Amniotic stem cell (primary cell): ENCODE data around the gene HTN3.
"Not testable (repeated sequence)": the region's sequence is repeated elsewhere in the genome, so short reads cannot be mapped to it uniquely, and the experiment has no call there.

Experiments used
- DNase-seq: peaks from one replicate; lab custom pipeline; 2025; lab: John Stamatoyannopoulos, UW

The HTN3 gene

GRCh38 chr4:70028159-70028558 is at the start of gene HTN3:
Gene HTN3, plus strand, starts transcription at chr4:70028459. Its CDS starts 2,282 bp downstream, at chr4:70030741.
- DNase-seq, result not testable (repeated sequence)

- DNase-seq, result no peak
Measured at GRCh38 chr4:69984030-69984443, 44.2 kb upstream of the HTN3 start.

DNA sequence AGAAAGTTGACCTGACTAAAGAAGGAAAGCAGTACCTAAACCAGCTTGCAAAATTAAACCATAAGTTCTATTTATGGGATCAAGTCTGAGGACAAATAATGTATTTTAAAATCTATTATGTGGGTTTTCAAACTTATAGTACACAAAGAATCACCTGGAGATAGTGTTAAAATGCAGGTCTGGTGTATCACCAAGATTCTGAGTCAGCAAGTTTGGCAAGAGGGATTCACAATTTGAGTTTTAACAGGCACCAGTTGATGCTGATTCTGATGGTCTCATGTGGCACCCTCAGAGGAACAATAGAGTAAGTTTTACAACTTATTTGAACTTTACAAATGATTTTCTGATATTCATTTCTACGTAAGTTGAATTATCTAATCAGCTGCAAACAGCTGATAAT is 41.6 kb upstream of the HTN3 start:
- no peak for DNase-seq

DNA sequence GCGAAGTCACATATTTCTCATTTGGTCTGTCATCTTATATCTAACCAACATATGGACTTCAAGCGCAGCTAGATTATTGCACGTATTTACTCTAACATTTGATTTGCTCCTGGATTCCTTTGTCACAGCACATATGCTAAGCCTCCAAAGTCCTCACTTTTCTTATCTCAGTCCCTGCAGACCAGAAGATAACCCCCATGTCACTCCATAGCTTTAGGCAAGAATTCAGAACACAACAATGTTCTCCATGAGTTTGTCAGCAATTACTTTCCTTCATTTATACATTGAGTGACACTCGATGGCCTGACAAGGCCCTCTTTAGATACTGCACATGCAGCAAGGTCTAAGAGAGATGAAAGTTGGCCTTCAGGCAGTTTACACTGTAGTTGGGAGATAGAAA is 37.2 kb upstream of the HTN3 start:
- DNase-seq, result no peak

DNA sequence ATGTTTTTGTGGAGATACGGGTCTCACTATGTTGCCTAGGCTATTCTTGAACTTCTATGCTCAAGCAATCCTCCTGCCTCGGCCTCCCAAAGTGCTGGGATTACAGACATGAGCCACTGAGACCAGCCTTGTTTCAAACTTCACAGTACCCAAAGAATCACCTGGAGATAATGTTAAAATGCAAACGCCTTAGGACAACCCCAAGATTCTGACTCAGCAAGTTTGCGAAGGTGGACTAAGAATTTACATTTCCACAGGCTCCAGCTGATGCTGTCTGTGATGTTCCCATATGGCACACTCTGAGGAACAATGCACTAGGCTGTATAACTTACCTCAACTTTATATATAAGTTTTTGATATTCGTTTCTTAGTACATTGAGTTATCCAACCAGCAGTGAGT is 33.5 kb upstream of the HTN3 start:
- DNase-seq, result no peak

- no peak for DNase-seq
Measured at GRCh38 chr4:69995526-69996016, 32.7 kb upstream of the HTN3 start, which contains the start of gene STATH. Gene STATH, plus strand, starts transcription at chr4:69995966. Its CDS starts 2,472 bp downstream, at chr4:69998438.

GRCh38 chr4:69999420-69999819 is 28.8 kb upstream of the HTN3 start:
- DNase-seq, result no peak

- DNase-seq, result no peak
Measured at GRCh38 chr4:70000711-70001110, 27.5 kb upstream of the HTN3 start.

DNA sequence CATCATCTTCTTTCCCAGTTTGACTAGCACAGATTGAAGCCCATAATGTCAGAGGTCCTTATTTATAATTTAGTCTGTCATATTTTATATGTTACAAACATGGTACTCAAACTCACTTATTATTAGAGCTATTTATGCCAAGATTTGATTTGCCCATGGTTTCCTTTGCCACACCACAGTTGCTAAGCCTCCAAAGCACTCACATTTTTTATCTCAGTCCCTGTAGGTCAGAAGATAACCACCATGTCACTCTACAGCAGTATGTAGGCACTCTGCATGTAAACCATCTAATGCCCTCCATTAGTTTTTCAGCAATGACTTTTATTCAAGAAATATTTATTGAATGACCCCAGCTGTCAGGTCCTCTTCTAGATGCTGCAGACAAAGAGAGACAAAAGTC is 25.8 kb upstream of the HTN3 start:
- no peak for DNase-seq

GRCh38 chr4:70008771-70009170 is 19.5 kb upstream of the HTN3 start:
- no peak for DNase-seq

DNA sequence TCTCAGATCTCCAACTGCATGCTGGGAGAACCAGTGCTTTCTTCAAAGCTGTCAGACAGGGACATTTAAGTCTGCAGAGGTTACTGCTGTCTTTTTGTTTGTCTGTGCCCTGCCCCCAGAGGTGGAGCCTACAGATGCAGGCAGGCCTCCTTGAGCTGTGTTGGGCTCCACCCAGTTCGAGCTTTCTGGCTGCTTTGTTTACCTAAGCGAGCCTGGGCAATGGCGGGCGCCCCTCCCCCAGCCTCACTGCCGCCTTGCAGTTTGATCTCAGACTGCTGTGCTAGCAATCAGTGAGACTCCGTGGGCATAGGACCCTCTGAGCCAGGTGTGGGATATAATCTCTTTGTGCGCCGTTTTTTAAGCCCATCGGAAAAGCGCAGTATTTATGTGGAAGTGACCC is 9.3 kb upstream of the HTN3 start:
- not testable (repeated sequence) for DNase-seq

DNA sequence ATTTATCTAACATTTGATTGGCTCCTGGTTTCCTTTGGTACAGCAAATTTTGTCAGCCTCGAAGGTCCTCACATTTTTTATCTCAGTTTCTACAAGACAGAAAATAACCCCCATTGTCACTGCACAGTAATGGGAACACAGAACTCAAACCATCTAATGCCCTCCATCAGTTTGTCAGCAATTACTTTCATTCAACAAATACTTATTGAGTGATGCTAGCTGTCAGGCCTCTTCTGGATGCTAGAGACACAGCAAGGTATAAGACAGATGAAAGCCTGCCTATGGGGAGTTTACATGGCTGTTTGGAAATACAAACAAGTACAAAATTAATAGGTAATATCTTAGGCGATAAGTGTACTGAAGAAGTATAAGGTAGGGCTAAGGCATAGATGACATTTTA is 5.0 kb upstream of the HTN3 start:
- no peak for DNase-seq

DNA sequence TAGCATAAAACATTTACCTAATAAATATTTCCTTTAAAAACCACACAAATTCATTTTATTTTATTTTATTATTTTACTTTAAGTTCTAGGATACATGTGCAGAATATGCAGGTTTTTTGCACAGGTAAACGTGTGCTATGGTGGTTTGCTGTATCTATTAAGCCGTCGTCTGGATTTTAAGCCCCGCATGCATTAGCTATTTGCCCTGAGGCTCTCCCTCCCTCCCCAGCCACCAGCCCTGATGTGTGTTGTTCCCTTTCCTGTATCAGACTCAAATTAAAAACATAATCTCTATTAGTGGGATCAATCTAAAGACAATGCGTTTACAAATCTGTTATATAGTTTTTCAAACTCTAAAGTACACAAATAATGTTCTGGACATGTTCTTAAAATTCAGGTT is 1.2 kb upstream of the HTN3 start:
- DNase-seq, result no peak

DNA sequence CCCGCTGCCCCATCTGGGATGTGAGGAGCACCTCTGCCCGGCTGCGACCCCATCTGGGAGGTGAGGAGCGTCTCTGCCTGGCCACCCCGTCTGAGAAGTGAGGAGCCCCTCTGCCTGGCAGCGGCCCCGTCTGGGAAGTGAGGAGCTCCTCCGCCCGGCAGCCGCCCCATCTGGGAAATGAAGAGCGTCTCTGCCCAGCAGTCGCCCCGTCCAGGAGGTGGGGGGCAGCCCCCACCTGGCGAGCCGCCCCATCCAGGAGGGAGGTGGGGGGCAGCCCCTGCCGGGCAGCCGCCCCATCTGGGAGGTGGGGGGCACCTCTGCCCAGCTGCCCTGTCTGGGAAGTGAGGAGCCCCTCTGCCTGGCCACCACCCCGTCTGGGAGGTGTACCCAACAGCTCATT is 9.3 kb downstream of the HTN3 start:
- DNase-seq, result not testable (repeated sequence)

DNA sequence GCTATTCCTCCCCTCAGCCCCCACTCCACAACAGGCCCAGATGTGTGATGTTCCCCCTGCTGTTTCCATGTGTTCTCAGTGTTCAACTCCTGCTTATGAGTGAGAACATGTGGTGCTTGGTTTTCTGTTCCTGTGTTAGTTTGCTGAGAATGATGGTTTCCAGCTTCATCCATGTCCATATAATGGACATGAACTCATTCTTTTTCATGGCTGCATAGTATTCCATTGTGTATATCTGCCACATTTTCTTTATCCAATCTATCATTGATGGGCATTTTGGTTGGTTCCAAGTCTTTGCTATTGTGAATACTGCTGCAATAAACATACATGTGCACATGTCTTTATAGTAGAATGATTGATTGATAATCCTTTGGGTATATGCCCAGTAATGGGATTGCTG is 11.7 kb downstream of the HTN3 start:
- not testable (repeated sequence) for DNase-seq

DNA sequence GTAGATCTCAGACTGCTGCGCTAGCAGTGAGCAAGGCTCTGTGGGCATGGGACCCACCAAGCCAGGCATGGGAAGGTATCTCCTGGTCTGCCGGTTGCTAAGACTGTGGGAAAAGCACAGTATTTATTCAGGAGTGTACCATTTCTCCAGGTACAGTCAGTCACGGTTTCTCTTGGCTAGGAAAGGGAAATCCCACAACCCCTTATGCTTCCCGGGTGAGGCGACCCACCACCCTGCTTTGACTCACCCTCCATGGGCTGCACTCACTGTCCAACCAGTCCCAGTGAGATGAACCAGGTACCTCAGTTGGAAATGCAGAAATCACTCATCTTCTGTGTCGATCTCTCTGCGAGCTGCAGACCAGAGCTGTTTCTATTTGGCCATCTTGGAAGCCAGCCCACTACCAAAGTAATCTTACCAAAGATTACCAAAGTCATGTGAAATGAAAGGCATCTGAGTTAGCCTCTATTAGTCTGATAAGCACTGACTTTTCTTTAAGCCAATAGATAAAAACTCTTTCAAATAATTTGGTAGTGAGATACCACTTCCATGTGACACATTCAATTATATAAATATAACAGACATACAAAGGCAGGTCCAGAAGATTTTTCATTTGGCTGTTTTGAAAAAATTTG is 13.5 kb downstream of the HTN3 start:
- no peak for DNase-seq

DNA sequence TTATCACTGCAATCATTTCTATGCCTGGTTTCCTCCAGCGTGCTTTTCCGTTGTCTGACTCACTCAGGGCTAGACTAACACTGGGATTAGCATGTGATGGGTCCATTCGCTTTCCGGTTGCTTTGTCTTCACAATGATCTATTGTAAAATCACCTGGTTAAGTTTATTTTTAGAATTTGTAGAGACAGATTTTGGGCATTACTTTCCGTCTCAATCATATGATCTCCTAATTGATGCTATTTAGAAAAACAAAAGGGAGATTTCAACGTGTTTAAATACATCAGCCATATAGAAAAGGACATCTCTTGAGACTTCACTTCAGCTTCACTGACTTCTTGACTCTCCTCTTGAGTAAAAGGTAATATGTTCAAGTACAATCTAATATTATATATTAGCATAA is 21.9 kb downstream of the HTN3 start, which contains the start of gene HTN1:
Gene HTN1, plus strand, starts transcription at position 301 of the 400 bp plus-strand sequence. CDS start 2,639 bp downstream, outside the sequence.
- not testable (repeated sequence) for DNase-seq

- DNase-seq, result not testable (repeated sequence)
Measured at GRCh38 chr4:70056534-70056933, 28.3 kb downstream of the HTN3 start.

- DNase-seq, result no peak
Measured at GRCh38 chr4:70057651-70058050, 29.4 kb downstream of the HTN3 start.

DNA sequence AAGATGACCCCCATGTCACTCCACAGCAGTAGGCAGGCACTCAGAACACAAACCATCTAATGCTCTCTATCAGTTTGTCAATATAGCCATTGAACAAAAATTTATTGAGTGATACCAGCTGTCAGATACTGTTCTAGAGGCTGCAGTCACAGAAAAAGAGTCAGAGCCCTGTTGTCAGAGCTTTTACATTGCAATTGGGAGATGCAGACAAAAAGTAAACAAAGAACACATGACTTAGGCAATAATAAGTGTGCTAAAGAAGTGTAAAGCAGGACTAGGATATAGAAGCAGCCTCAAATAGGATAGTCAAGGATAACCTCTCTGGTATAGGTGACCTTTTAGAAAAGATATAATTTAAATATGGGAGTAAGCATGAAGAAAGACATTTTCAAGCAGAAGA is 30.9 kb downstream of the HTN3 start:
- no peak for DNase-seq

DNA sequence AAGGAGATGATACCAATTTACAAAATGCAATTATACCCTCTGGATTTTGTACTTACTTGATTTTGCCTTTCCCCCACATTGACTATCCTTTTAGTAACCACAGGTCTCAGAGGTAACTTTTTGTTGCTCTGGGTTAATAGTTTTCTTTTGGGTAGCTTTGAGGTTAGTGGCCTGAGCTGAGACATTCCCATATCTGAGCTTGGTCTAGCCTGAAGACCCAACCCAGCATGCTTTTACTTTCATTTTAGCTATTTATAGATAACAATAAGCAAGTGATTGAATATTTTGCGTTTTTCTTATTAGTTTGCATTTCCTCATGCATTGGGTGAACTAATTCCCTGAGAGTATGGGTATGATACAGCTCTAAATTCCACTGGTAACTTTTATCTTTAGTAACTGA is 33.7 kb downstream of the HTN3 start:
- DNase-seq, result no peak

GRCh38 chr4:70080205-70080604 is 51.9 kb downstream of the HTN3 start:
- DNase-seq, result no peak
